Stimulated activated CD4-positive, alpha-beta T cell treated with anti-CD3 and anti-CD28 coated beads, Interleukin-12 subunit alpha, Interleukin-12 subunit beta, amount 100 ng/mL, for 24 hours (primary cell): ENCODE results near the gene ADAMTS17.

Experiments used
- DNase-seq, 2 experiments: peaks; one replicate each; pipeline ENCODE4 v3.0.0-alpha.2; 2020; ENCODE audit warnings: low read depth in 2 of 2

Gene ADAMTS17

DNA sequence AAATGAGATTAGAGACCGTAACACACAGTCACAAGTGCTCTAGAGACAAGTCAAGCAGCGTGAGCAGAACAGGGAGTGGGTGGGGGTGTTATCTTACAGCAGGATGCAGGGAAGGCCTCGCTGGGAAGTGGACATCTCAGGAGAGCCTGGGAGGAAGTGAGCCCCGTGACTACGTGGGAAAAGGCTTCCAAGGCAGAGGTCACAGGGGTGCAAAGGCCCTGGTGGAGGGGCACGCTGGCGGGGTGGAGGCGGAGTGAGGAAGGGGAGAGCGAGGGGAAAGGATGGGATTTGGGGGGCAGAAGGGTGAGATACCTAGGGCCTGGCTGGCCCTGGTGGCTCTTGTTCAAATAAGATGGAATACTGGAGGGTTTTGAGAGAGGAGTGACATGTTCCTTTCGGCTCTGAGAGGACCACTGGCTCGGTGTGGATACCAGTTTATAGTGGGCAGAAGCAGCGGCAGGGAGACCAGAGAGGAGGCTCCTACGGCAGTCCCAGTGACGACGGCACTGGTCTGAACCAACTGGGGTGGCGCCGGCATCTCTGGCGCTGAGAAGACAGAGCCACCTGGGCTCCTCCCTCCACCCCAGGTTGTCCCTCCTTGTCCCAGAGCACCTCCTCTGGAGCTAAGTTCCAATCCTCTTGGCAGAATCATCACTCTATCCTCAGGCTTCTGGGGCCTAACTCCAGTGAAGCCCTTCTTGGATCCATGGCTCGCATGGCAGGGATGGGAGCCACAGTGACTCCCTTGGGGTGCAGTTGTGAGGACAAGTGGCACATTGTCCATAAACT lies 342.3 kb downstream of the ADAMTS17 start:
- no peak for DNase-seq

DNA sequence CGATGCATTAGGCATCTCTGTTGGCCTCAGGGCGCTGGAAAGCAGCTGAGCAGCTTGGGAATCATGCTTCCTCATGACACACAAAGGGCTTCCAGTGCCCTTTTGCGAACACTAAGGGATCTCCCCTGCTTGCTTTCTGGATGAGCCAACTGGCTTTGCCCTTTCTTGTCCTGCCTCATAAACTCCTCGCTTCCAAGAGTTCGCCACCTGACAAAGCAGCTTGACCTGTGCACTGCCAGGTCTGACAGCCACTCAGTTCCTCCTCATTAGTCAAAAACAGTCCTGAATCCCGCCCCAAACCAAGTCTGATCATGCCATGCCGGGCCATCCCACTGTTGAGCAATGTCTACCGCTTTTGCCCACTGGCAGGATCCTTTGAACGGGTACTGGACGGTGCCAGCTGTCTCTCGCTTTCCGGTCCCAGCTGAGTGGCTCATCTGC lies 343.1 kb downstream of the ADAMTS17 start:
- no peak for DNase-seq

DNA sequence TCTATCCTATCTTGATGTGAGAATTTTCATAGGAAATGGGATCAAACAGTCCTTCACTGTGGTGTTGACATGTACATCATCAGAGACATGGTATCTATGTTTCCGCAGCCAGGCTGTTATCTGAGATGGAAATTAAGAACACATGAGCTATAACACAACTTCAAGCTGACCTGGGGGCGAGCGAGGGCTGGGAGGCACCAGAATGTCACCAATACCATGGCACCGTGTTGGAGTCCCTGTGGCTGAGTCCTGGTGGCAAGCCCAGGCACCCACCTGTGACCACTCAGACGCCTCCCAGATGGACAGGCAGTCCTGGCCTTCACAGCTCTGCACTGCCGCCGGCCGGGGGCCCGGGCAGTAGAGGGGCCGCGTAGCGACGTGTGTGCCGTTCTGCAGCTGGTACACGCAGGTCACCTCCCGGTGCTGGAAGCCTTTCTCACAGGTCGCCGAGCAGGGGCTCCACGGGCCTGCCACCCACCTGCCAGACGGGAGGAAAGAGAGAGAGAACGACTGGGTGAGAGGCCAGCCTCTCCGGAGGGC lies 344.6 kb downstream of the ADAMTS17 start:
- DNase-seq, result no peak

DNA sequence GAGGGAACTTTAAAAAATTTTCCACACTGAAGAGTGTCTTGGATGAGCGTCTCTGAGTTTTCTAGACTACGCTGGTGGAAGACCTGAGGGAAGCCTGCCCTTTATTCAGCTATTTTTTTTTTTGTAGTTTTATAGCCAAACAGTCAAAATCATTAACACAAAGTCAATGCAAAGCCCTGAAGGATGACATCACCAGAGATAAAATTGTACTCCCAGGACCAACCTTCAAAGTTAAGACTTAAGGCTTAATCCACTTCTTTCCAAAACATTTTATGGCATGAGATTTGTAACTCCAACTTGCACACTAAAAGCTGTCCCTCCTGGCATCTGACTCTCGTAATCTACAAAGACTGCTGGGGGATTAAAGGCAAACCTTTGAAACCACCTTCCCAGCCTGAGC lies 345.1 kb downstream of the ADAMTS17 start:
- no peak for DNase-seq

DNA sequence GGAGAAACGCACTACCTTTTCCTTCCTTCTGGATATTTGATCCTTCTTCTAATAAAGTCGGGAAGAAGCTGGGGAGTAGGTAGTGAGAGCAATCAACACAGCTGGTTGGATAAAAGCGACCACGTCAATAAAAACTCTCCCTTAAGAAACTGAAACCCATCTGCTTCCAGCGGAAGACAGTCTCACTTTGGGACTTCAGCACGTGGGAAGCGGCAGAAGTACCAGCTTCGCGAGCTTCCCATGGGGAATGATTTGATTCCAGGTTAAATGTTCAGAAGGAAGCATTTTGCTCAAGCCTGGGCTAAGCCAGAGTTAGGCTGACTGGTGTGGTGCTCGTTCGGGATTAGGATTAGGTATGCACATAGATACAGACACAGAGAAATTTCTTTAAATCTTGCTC lies 346.2 kb downstream of the ADAMTS17 start:
- no peak for DNase-seq

DNA sequence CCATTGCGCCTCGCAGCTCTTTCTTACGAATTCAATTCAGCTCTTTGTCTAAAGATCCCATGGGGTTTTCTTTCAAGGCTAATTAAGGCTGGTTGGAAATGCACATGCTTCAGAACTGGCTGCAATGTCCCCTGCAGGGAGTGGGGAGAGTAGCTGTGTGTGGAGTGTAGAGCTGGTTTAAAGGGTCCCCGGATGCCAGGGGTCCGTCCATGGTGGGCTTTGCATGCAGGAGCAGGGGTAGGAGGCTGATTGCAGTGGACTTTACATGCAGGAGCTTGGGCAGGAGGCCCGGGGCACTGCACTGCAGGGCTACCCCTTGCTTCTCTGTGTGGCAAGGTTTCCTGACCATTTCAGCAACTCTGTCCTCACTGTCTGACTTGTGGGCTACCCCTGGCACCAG lies 346.9 kb downstream of the ADAMTS17 start:
- DNase-seq, result no peak

DNA sequence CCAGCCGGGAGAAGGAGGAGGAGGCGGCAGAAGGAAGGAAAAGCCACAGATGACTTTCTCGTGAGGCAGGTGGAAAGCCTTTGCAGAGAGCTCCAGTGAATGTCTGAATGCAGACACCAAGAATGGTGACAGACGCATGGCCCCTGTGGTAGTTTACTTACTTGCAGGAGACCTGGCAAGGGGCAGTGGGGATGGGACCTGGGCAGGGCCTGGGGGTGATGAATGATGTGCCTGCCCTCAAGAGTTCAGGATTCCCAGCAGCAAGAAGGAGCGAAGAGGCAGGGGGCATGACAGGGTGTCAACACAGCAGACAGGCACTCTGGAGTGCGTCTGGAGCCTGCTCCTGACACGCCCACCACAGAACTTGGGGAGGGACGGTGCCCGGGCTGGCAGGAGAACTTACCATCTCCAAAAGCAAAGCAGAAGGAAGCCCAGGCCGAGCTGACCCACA lies 348.1 kb downstream of the ADAMTS17 start:
- no peak for DNase-seq

DNA sequence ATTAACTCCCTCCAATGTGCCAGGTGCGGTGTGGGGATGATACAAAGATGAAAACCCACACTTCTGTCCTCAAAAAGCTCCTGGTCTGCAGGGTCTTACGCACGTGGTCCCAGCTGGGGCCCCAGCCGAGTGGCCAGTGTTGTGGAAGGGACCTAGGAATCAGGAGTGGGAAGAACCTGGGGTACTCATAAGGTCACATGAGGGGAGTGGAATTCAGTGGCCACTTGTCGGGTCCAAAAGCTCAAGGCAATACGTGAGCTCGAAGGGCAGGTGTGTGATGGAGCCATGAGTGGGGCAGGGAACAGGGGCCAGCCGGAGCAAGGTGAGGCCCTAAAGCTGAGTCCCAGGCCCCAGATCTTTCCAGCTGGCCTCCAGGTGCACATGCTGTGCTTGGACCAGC lies 348.5 kb downstream of the ADAMTS17 start:
- no peak for DNase-seq

DNA sequence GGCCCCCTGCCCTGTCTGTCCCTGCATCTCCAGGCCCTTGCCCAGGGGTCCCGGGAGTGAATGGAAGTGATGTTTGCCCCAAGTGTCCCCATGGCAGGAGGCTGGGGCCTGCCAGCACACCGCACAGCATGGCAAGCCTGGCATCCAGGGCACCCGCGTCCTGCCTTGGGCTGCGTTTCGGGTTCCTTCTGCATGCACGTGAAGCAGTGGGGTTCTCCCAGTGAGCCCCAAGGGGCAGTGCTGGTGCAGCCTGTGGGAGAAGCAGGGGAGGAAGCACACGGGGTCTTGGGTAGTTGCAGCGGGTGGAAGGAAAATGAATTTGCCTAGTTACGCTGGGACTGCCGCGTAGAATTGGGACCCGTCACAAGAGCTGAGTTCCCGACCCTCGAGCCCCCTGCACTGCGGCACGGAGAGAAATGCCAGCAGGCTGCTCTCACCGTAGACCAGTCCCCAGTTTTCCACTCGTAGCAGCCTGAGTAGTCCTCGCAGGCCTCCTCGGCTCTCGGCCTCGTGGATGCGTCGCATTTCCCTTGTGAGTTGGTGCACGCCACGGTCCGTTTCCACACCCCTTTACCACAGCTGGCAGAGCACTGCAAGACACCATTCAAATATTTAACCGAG lies 349.1 kb downstream of the ADAMTS17 start:
- no peak for DNase-seq

DNA sequence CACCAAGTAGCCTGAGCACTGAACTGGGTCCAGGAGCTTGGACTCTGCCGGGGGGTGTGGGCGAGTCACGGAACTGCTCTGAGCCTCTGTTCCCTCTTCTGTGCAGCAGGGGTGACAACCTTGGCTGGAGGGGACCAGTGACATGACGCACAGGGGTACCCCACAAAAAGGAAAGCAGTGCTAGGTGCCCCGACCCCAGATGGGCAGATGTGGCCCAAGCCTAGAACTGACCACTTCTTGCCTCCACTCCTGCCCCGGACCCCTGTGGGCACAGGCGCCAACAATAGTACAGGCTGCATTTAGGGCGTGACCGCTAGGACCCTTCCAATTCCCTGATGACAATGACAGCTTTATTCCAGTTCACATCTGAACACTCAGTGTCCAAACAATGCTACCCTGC lies 352.7 kb downstream of the ADAMTS17 start:
- DNase-seq, result no peak

DNA sequence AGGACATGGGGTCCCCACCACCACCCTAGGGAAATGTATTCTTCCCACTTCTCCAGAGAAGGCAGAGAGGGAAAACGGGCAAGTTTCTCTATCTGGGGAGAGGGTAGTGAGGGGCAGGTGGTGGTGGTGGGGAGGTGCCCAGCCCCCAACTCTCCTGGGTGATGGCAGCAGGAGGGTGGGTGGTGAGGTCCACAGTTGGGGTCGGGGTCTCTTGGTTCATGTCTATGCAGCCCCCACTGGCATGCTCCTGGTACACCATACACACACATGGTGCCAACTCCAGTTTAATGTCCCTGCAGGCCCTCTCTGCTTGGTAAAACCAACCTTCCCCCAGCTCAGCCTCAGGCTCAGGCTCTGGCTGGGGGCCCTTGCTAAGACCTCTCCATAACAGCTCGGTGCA lies 354.1 kb downstream of the ADAMTS17 start:
- DNase-seq, result no peak

DNA sequence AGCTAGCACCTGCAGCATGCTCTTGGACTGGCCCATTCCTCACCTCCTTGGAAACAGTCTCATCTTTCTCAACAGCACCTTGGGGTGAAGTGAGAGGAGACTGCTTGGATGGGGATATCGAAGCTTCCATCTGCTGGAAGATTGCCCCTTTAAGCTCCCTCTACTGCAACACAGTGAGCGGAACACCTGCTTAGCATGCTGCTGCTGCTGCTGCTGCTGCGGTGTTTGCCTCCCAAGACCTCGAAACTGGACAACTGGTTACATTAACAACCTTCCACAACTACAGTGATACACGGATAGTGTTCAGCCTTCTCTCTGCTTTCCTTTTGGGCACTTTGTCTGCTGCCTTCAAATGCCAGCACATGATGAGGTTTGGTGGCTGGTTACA lies 354.7 kb downstream of the ADAMTS17 start:
- DNase-seq, result no peak

DNA sequence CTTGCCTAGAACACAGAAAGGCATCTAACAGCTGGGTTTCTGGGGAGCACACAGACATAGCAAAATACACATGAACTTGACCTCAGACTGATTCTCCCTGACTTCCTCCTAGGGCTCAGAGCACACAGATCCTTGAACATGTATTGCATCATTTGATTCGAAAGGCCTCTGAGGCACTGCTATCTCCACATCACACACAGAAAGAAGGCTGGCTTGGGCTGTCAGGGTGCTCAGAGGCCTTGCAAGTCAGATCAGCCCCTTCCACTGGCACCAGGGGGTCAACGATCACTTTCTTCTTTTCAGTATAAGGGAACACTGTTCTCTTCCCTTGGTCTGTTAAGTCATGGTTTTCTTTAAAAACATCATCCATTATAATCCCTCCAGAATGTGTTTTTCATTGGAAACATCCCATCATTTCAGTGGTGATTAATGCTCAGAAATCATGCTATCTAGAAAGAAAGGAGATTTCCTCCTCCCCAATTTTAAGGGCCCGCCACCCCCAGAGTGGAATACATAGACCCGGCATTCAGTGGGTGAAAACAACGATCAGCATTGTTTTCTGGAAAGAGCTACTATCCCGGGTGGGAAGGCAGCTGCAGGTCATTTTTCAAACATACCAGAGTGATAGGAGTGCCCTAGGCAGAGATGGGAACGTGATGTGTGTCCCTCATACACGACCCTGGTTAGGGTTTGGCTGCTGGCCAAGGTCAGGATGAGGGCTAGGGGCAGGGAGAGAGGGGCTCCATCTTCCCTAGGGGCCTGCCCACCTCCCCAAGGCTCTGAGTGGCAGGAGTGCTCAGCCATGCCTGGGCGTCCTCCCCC lies 355.3 kb downstream of the ADAMTS17 start:
- no peak for DNase-seq

DNA sequence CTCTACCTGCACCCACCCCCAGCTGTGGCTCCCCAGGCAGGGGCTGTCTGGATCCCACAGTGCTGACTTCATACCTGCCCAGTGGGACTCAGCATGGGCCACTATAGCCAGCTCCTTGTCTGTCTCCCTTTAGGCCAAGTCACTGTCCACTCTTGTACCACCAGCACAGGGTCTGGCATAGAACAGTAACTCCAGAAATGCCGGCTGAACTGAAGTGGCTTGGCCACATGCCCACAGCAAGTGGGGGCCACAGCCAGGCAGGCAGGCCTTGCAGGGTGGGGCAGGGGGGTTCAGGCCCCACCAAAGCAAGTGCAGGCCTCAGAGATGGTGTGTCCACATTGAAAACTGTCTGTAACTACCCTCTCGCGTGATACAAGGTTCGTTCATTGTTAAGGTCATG lies 355.9 kb downstream of the ADAMTS17 start:
- no peak for DNase-seq

DNA sequence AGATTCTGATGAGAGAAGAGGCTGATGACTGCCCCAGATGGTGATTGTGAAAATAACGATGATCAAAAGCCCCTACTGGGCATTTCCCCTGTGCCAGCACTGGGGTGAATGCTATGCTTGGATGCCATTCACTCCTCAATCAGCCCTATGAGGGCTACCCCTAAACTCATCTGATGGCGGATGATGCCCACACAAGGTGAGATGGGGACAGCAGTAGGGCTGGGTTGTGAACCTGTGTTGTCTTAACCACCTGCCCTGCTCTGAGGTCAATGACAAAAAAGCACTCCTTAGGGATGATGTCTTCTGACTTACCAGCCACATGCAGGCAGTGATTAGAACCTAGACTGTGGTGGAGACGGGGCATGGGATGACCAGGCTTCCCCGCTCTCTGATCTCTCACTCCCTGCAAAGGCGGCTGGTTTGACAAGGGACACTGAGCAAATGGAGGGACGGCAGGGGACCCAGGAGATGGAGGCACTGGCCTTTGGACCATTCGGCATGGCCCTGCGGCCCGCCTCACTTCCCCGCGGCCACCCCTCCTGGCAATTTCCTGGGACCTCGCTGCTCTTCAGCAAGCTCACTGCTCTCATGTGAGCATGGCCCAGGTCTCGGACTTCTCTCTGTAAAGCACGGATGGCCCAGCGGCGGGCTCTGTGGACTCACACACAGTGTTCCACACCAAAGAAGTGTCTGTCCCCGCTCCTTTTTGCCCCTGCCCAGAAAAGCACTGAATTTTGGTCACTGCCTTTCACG lies 357.1 kb downstream of the ADAMTS17 start:
- DNase-seq, result no peak

DNA sequence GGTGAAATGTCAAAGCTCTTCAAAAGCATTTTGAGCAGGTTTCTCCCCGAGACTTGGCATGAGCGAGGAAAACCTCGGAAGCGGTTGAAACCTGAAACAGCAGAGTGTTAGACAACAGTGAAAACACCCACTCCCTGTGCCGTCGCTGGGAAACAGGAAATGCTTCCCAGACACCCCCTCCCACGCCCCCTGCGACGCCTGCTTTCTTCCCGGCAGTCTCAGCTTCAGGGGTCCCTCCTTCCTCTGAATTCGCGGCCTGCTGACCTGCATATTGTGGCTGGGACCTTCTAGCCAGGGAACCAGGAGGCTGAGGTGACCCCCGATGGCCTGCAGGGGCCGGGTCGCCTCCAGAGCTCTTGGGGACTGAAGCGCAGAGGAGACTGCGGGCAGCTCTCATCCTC lies 357.9 kb downstream of the ADAMTS17 start:
- no peak for DNase-seq

DNA sequence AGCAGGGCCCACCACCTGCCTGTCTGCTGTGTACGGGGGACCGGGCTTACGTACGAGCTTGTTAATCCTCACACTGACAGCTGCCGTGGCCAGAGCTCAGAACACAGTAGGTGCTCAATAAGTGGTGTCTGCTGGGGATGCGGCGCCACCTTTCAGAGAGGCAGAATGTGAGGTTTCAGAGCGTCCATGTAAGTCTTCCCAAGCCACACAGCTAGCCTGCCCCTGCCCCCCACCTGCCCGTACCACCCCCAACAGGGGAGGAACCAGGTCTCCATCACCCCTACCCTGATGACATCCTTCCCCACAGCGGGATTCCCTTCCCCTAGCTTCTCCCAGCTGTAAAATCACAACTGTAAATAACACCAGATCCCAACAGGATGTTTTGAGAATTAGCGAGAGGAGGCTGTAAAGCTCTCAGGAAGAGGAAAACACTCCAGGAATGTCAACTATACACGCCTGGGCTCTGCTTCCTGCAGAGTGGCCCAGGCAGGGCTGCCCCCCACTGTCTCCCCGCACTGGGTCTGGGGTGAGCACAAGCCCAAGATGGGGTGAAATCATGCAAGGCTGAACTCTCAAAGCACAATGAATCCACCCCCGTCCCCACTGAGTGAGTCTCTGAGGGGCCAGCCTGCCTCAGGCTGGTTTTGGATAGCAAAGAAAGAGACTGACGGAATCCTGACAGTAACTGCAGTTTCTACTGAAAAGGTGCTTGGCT lies 358.4 kb downstream of the ADAMTS17 start:
- no peak for DNase-seq

DNA sequence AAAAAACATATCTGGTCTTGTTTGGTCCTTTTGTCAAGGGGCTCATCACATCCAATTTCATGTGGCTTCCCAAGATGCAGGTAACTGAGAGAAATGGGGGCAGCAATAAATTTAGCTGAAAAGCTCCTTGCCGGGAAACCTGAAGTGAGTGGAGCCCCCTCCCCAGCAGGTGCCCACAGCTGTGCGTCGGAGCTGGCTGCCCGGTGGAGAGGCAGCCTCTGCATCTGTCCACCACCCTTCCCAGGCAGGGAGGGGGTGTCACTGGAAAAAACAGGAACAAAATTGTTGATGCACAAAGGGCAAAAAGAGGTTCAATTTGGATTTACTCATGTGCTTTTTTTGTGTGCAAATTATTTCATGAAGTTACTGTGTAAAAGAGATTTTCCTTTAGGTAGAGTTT lies 359.1 kb downstream of the ADAMTS17 start:
- DNase-seq, result no peak

DNA sequence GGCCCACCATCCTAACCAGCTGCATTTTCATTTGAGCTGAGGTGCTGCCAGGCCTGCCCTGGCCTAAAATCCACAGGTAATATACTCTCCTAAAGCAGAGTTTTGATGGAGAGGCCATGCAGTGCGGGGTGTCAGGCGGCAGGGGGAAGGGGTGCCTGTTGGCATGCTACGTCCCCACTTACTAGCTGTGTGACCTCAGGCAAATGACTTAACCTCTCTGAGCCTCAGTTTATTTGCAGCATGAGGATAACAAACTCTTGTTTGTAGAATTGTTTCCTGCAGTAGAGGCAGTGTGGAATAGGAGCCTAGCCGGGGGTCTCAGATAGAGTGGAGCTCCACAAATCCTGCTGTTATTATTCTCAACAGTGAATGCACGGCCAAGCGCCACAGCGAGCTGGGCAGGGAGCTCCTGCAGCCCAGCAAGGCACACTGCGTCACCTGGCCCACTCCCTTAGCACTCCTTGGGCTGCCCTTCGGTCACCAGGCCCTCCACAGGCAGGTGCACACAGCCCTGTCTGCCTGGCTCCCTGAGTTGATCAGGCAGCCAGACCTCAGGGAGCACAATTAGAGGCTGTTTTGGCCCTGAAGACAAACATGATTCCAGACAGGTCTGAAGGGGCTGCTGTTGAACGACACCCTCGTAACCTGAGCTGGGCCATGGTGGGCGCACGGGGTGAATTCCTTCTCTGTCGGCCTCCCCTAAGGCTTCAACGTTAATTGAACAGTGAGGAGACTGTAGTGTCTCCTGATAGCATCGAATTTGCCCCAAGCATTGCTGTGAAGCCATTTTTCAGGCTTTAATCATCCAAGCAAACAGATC lies 359.7 kb downstream of the ADAMTS17 start:
- DNase-seq, result no peak

DNA sequence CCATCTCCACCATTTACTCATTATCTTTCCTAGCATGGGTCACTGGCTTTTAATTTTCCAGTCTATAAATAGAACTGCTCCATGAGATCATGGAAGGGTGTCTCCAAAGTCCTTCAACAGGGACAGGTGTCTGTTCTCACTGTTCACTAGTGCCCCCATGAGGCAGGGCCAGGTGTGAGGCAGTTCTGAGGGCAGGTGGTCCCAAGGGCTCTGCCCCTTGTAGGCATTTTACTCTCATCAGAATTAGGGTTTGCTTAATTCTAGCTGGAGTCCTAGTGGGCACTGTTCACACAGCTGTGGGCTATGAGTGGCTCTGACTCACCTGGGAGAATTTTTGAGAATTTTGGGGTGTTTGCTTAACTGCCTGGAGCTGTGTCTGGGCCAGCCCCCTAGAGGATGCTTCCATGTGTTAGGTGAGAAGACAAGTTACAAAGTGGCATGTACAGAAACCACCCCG lies 360.6 kb downstream of the ADAMTS17 start:
- no peak for DNase-seq
